HFFc6 (cell line): ENCODE measurements around the gene PEX1. TPM values are rescaled to one million over a fixed set of nuclear protein-coding genes. Genes with fewer than 3 reads are reported as not detected.

Experiments used
- DNase-seq: peaks from one replicate; pipeline ENCODE4 v3.0.0-alpha.2; 2018
- H3K27ac Mint-ChIP-seq: 2 replicates; pipeline ENCODE4 v1.8.0; 2020; ENCODE audit warnings: mild to moderate bottlenecking, mixed read lengths
- H3K27me3 Mint-ChIP-seq: 2 replicates; pipeline ENCODE4 v1.8.0; 2021; ENCODE audit warnings: mild to moderate bottlenecking, moderate library complexity, mixed read lengths; ENCODE audit not compliant: insufficient read depth
- H3K36me3 Mint-ChIP-seq: 2 replicates; pipeline ENCODE4 v1.8.0; 2021; ENCODE audit warnings: low read depth, mixed read lengths
- H3K4me1 Mint-ChIP-seq: 2 replicates; pipeline ENCODE4 v1.8.0; 2020; ENCODE audit warnings: low read depth, mixed read lengths
- H3K4me3 Mint-ChIP-seq: 2 replicates; pipeline ENCODE4 v1.8.0; 2020; ENCODE audit warnings: mild to moderate bottlenecking, moderate library complexity, mixed read lengths
- H3K9me3 Mint-ChIP-seq: 2 replicates; pipeline ENCODE4 v1.8.0; 2020; ENCODE audit warnings: mild to moderate bottlenecking, mixed read lengths
- total RNA-seq, 6 experiments: library from RNA; stranded (reverse); fragmentation: NEBNext Ultra II Directional; extraction: Animal tissue kit (Norgen Biotek cat#: 25700); gene quantifications; 2 replicates in 1 of 6; 3 replicates in 5 of 6; pipeline ENCODE4 v1.2.3, GENCODE V29; 2021
- TF ChIP-seq, protein P1 (sequence below): fragments of 200-600 bp; sonication (generic); IDR thresholded peaks from 2 replicates; pipeline ENCODE4 v1.5.0; 2021; ENCODE audit warnings: antibody characterized with exemption, mild to moderate bottlenecking

The PEX1 gene
- total RNA-seq, 6 experiments from 2014 or later = 8.4 to 10.9 (median 9.0) TPM

DNA sequence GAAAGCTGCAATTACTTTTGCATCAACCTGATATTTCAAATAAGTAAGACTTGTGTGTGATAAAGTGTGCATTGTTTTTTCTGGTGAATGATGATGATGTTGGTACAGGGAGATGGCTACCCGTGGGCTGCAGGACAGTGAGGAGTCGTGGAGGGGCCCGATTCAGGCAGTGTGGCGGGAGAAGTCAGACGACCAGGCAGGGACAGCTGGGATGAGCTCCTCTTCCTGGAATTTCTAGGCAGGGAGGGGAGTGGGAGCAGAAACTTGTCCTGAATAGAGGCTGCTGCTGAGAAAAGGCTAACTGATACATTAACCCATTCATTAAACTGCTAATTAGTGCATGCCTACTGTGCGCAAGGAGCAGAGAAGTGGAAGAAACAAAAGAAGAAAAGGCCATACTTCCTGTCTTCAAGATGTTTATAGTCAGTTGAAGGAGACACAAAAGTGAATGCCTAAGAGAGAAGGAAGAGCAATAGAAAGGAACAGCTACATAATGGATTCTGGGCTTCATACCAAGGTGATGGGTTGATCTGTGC, 90.3 kb downstream of the PEX1 start:
- H3K4me3 Mint-ChIP-seq = no peak overlapping the region
- peaks cover 47% of the 10 kb centered on the region for H3K27me3 Mint-ChIP-seq
- no peak for DNase-seq
- H3K9me3 Mint-ChIP-seq = no peaks in the 10 kb centered on the region; the same call in 1 of the 2 replicates
- no peaks in the 10 kb centered on the region for H3K36me3 Mint-ChIP-seq
- no peaks in the 10 kb centered on the region for H3K4me1 Mint-ChIP-seq
- H3K27ac Mint-ChIP-seq = no peak overlapping the region
- TF ChIP-seq, protein P1, sequence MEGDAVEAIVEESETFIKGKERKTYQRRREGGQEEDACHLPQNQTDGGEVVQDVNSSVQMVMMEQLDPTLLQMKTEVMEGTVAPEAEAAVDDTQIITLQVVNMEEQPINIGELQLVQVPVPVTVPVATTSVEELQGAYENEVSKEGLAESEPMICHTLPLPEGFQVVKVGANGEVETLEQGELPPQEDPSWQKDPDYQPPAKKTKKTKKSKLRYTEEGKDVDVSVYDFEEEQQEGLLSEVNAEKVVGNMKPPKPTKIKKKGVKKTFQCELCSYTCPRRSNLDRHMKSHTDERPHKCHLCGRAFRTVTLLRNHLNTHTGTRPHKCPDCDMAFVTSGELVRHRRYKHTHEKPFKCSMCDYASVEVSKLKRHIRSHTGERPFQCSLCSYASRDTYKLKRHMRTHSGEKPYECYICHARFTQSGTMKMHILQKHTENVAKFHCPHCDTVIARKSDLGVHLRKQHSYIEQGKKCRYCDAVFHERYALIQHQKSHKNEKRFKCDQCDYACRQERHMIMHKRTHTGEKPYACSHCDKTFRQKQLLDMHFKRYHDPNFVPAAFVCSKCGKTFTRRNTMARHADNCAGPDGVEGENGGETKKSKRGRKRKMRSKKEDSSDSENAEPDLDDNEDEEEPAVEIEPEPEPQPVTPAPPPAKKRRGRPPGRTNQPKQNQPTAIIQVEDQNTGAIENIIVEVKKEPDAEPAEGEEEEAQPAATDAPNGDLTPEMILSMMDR = no peak

Other genes with a start within 250 kb of the PEX1 start
- gene GATAD1, start 81.0 kb downstream of the PEX1 start, total RNA-seq = 10 to 100 TPM; 13.1 to 15.4 (median 13.8) TPM
- not detected for gene ERVW-1, start 50.6 kb downstream of the PEX1 start, total RNA-seq
- 1 to 10 TPM; 8.8 to 9.7 (median 9.4) TPM for gene RBM48, start 275 bp upstream of the PEX1 start, total RNA-seq
- gene FAM133B, start 61.9 kb upstream of the PEX1 start, total RNA-seq = 10 to 100 TPM; 13.2 to 19.8 (median 17.7) TPM